ENCODE results near the gene MCFD2. TPM values are rescaled to one million over a fixed set of nuclear protein-coding genes. Genes with fewer than 3 reads are reported as not detected.

MCFD2 gene
- total RNA-seq, 2 experiments from 2014 or later = 27.7 to 31.8 TPM

DNA sequence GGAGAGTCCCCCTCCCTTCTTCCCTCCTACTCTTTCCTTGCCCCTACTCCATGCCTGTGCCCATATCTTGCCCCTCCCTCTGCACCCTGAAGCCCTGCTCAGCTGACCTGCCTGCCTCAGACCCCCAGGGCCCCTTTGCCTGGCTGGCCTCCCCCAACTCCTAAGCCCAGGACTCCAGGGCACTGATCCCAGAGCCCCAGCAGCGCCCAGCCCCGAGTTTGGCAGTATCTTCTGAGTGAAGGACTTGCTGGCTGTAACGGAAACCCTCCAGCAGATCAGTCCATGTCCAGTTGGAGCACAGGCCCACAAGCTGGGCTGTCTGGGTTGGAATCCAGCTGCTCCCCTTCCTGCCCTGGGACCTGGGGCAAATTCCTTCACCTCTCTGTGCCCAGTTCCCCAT, 46.0 kb downstream of the MCFD2 start:
- H3K27ac Mint-ChIP-seq = no peak overlapping the region
- ChIA-PET CTCF (interaction anchor here (0.8 to 0.9 kb wide), 2 partner anchors 16 to 93 kb away, joined by 3 read pairs; no protein-coding TSS in a partner anchor), POLR2A (no interaction called here)
- H3K9me3 Mint-ChIP-seq = peaks cover 10% of the 10 kb centered on the region
- DNase-seq (no peak), ATAC-seq (no peak)
- no peak overlapping the region for H3K4me3 Mint-ChIP-seq
- TF ChIP-seq, protein P1, sequence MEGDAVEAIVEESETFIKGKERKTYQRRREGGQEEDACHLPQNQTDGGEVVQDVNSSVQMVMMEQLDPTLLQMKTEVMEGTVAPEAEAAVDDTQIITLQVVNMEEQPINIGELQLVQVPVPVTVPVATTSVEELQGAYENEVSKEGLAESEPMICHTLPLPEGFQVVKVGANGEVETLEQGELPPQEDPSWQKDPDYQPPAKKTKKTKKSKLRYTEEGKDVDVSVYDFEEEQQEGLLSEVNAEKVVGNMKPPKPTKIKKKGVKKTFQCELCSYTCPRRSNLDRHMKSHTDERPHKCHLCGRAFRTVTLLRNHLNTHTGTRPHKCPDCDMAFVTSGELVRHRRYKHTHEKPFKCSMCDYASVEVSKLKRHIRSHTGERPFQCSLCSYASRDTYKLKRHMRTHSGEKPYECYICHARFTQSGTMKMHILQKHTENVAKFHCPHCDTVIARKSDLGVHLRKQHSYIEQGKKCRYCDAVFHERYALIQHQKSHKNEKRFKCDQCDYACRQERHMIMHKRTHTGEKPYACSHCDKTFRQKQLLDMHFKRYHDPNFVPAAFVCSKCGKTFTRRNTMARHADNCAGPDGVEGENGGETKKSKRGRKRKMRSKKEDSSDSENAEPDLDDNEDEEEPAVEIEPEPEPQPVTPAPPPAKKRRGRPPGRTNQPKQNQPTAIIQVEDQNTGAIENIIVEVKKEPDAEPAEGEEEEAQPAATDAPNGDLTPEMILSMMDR (IDR thresholded peaks at IDR 0.05) = no peak
- peaks cover 4% of the 10 kb centered on the region for H3K27me3 Mint-ChIP-seq
- H3K36me3 Mint-ChIP-seq (ENCODE audit: low read depth) = no peaks in the 10 kb centered on the region
- intact Hi-C loops (cut with micrococcal nuclease) = no loop called here
- peaks cover 7% of the 10 kb centered on the region for H3K4me1 Mint-ChIP-seq (ENCODE audit: low read depth)

DNA sequence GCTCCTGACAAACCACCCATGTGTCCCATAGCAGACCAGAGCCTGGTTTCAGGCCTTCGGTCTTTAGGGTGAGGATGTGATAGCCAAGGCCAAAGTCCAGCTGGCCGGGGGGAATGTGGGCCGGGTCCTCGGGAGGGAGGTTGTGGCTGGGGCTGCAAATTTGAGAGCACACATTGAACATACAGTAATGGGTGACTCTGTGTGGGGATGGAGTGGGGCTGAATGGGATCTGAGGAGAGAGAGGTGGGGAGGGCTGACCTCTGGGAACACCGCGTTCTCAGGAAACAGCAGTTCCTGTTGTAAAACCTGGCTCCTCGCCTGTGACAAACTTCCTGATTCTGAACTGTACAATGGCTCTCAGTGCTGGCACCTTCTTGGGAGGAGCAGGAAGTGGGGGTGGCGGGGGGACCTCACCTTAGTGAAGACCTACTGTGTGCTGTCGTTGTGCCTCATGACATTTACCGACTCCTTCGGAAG, 48.8 kb downstream of the MCFD2 start:
- CTCF ChIA-PET = interaction anchor here (0.6 to 2.0 kb wide), 2 partner anchors 21 to 558 kb away, joined by 3 to 5 read pairs; no protein-coding TSS in a partner anchor
- DNase-seq = no peak
- H3K27ac Mint-ChIP-seq = no peak overlapping the region
- no peak for ATAC-seq
- intact Hi-C loops (cut with micrococcal nuclease) = no loop called here
- H3K4me1 Mint-ChIP-seq (ENCODE audit: low read depth) = peaks cover 1% of the 10 kb centered on the region
- peaks cover 2% of the 10 kb centered on the region for H3K27me3 Mint-ChIP-seq
- H3K9me3 Mint-ChIP-seq = peaks cover 14% of the 10 kb centered on the region
- no peak overlapping the region for H3K4me3 Mint-ChIP-seq
- POLR2A ChIA-PET = no interaction called here
- TF ChIP-seq, protein P1 (IDR thresholded peaks at IDR 0.05) = no peak
- no peaks in the 10 kb centered on the region for H3K36me3 Mint-ChIP-seq (ENCODE audit: low read depth)

DNA sequence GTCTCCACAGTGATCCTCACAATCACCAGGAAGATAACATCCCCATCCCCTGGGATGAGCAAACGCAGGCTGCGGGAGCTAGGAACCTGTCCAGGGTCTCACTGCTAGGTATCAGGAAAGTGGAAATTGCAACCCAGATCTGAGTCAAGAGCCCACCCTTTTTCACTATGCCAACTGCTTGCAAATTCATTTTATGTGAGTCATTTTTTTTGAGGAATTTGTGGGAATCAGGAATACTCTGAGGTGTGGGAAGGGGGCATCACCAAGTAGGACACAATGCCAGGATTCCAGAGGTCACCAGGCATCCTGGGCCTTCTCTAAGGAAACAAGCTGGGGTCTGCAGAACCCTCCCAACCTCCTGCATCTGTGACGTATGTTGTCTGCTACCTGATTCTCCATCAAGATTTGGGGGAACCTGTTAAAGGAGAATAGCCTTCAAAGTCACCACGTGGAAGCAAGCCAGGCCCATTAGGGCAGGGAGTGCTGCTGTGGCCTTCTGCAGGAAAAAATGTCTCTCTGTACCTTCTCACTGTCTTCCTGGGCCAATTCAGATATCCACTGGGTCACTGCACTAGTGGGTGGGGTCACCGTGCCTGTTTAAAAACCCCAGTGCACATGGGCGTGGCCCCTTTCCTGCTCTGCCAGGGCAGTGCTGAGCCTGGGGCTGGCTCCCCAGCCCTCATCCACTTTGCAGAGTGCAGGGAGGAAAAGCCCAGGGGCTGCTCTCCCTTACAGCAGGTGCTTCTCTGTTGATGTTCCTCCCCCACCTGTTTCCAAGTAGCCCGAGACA, 50.2 kb downstream of the MCFD2 start:
- CTCF ChIA-PET = no interaction called here
- no peak overlapping the region for H3K4me3 Mint-ChIP-seq
- H3K4me1 Mint-ChIP-seq (ENCODE audit: low read depth) = no peaks in the 10 kb centered on the region
- no peak for ATAC-seq
- intact Hi-C loops (cut with micrococcal nuclease) = no loop called here
- peaks cover 14% of the 10 kb centered on the region for H3K9me3 Mint-ChIP-seq
- DNase-seq = no peak
- TF ChIP-seq, protein P1 (IDR thresholded peaks at IDR 0.05) = no peak
- POLR2A ChIA-PET = no interaction called here
- no peaks in the 10 kb centered on the region for H3K36me3 Mint-ChIP-seq (ENCODE audit: low read depth)
- H3K27ac Mint-ChIP-seq = no peak overlapping the region
- H3K27me3 Mint-ChIP-seq = peaks cover 2% of the 10 kb centered on the region

DNA sequence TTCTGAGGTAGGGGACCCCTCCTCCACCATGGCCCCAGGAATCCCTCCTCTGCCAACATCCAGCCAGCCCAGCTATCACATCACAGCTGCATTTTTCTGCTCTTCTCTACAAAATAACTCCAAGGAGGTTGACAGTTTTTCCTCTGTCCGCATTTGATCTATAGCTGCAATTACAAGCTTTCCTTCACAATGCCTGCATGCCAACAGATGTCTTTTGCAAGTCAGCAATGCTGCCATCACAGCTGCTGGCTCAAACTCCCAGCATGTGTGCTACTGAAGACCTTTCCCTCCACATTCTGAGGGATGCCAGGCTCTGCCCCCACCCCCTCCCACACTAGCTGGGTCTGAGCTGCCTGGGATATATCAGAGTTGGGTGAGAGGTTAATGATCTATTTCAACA, 51.7 kb downstream of the MCFD2 start:
- no peak overlapping the region for H3K4me3 Mint-ChIP-seq
- TF ChIP-seq, protein P1 (IDR thresholded peaks at IDR 0.05) = no peak
- DNase-seq = no peak
- intact Hi-C loops (cut with micrococcal nuclease) = no loop called here
- ChIA-PET CTCF (interaction anchor here (0.6 to 1.9 kb wide), 2 partner anchors 87 to 854 kb away, joined by 3 to 7 read pairs; no protein-coding TSS in a partner anchor), POLR2A (no interaction called here)
- H3K27me3 Mint-ChIP-seq = peaks cover 2% of the 10 kb centered on the region
- no peak overlapping the region for H3K27ac Mint-ChIP-seq
- H3K9me3 Mint-ChIP-seq = peaks cover 14% of the 10 kb centered on the region
- no peak for ATAC-seq
- no peaks in the 10 kb centered on the region for H3K36me3 Mint-ChIP-seq (ENCODE audit: low read depth)
- H3K4me1 Mint-ChIP-seq (ENCODE audit: low read depth) = no peaks in the 10 kb centered on the region

DNA sequence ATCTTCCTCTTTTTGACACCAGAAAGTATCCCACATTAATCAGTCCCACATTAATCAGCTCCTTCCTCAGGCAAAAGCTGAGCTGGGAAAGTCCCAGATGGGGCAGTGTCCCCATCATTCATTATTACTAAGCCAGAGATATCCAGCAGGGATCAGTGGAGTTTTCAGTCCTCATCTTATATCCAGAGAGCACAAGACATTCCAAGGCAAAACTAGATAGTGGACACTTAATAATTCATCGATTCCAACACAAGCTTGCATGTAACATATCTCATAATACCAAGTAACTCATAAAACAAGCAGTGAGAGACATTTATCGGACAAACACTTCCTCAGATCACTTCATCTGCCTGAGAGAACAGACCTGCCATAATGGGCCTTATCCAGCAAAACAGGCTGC, 53.1 kb downstream of the MCFD2 start:
- H3K4me3 Mint-ChIP-seq = no peak overlapping the region
- DNase-seq (no peak), ATAC-seq (no peak)
- TF ChIP-seq, protein P1 (IDR thresholded peaks at IDR 0.05) = no peak
- no peak overlapping the region for H3K27ac Mint-ChIP-seq
- no peaks in the 10 kb centered on the region for H3K36me3 Mint-ChIP-seq (ENCODE audit: low read depth)
- peaks cover 2% of the 10 kb centered on the region for H3K27me3 Mint-ChIP-seq
- ChIA-PET POLR2A (interaction anchor here (1.5 kb wide), 1 partner anchor 10 kb away, joined by 5 read pairs; no protein-coding TSS in a partner anchor), CTCF (interaction anchor here (0.6 to 1.9 kb wide), 2 partner anchors 86 to 211 kb away, joined by 3 to 7 read pairs; no protein-coding TSS in a partner anchor)
- no peaks in the 10 kb centered on the region for H3K4me1 Mint-ChIP-seq (ENCODE audit: low read depth)
- intact Hi-C loops (cut with micrococcal nuclease) = no loop called here
- H3K9me3 Mint-ChIP-seq = peaks cover 14% of the 10 kb centered on the region

Data from activated CD8-positive, alpha-beta T cell treated with anti-CD3 and anti-CD28 coated beads for 36 hours (primary cell).